Activated CD4-positive, alpha-beta T cell treated with anti-CD3 and anti-CD28 coated beads, Interleukin-2, amount 10 ng/mL, durations not matched to agents 24 days and 14 days (primary cell): Measurements from ENCODE around the gene TNPO1. TPM values are rescaled to one million over a fixed set of nuclear protein-coding genes. Genes with fewer than 3 reads are reported as not detected.
"Not testable (repeated sequence)": the region's sequence is repeated elsewhere in the genome, so short reads cannot be mapped to it uniquely, and the experiment has no call there.

Source experiments
- DNase-seq: peaks from one replicate; pipeline ENCODE4 v3.0.0; 2022
- H3K27ac Mint-ChIP-seq: one replicate; pipeline ENCODE4 v1.8.0; 2022; ENCODE audit warnings: mild to moderate bottlenecking, mixed read lengths
- H3K27me3 Mint-ChIP-seq: one replicate; pipeline ENCODE4 v1.8.0; 2022; ENCODE audit warnings: mixed read lengths
- H3K36me3 Mint-ChIP-seq: one replicate; pipeline ENCODE4 v1.8.0; 2022; ENCODE audit warnings: low read depth, mild to moderate bottlenecking, mixed read lengths
- H3K4me1 Mint-ChIP-seq: one replicate; pipeline ENCODE4 v1.8.0; 2021; ENCODE audit warnings: mixed read lengths
- H3K4me3 Mint-ChIP-seq: one replicate; pipeline ENCODE4 v1.8.0; 2022; ENCODE audit warnings: mild to moderate bottlenecking, moderate library complexity, mixed read lengths
- H3K9me3 Mint-ChIP-seq: one replicate; pipeline ENCODE4 v1.8.0; 2021; ENCODE audit warnings: mixed read lengths
- intact Hi-C: fragments of 100-400 bp; cut with micrococcal nuclease; formaldehyde crosslinking; loops from one replicate; pipeline ENCODE4 v1.15.1; 2023
- total RNA-seq: library from RNA; stranded (reverse); gene quantifications from 2 replicates; pipeline ENCODE4 v1.2.3, GENCODE V29; 2022

TNPO1 gene
- total RNA-seq, result 138 TPM in 2 replicates

DNA sequence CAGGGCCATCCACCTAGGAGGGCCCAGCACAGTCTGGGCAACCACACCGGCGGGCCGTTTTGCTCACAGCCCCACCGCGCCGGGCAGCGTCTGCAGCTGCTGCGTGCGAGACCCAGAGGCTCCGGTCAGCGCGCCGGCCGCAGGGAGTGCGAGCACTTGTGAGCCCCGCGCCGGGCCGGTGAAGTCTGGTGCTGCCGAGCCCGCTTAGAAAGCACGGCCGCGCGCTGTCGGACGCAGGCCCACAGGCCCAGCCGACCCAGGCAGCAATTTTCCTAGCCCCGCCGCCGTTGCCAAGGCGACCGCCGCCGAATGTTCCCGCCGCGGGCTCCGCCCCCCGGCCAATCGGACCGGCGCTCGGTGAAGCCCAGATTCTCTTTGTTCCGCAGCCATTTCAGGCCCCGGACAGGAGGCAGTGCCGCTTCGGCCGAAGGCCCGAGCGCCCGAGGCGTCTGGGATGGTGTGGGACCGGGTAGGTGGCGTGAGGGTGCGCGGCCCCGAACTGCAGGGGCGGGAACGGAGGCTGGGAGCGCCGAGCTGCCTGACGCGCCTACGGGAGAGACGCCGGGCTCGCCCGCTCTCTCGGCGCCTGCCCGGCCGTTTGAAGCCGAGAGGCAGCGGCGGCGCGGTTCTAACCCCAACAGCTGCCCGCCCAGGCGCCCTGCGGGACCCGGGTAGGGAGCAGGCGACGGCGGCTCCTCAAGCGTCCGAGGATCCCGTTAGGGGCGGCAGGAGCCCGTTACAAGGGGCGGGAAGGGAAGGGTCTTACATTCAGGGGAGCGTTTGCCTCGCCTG, at the start of gene TNPO1:
TNPO1 (plus strand) TSS at position 378 of the 792 bp plus-strand sequence; CDS start at position 455, 77 bp downstream.
- peak within 1 kb of the TSS; percentile 92 for H3K27ac Mint-ChIP-seq
- H3K27me3 Mint-ChIP-seq, result peaks cover 19% of the 10 kb centered on the region
- DNase-seq, result peak; percentile 96
- H3K9me3 Mint-ChIP-seq, result no peaks in the 10 kb centered on the region
- peak within 1 kb of the TSS; percentile 93 for H3K4me3 Mint-ChIP-seq
- intact Hi-C loops, result loop anchor here (1.0 to 10.0 kb wide), 6 partner anchors 32 to 682 kb away; partner anchors contain the start of gene FCHO2
- no peaks in the 10 kb centered on the region for H3K36me3 Mint-ChIP-seq
- H3K4me1 Mint-ChIP-seq, result peaks cover 11% of the 10 kb centered on the region

DNA sequence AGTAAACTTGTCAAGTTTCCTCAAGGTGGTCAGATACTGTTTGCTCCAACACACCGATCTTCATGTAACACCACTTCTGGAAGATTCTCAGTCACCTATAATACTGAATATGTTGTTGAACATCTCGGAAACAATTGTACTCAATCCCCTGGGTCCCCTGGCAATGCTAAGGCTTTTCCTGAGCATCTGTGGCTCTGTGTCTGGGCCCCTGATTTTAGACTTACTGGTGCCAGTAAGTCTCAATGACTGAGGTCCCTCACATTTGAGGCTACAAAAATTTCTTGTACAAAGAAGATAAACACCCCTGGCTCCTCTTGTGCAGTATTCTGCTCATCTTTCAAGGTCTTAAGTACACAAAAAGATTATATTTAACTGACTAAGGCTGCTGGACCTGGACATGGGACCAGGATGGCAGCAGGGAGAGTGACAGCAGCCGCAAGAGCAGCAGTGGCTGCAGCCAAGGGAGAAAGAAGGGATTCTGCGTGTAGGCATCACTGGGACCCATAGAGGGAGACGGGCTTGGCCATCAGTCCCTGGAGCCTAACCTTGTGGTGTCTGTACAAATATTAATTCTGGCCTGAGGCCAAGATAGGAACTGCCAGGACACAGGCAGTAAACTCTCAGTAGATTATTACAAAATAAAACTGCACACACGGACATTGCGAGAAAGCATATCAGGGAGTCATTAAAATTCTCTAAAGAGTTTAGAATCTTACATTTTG, 49.0 kb upstream of the TNPO1 start:
- Mint-ChIP-seq H3K4me1 (no peaks in the 10 kb centered on the region), H3K9me3 (no peaks in the 10 kb centered on the region), H3K36me3 (no peaks in the 10 kb centered on the region), H3K4me3 (no peak overlapping the region), H3K27ac (no peak overlapping the region), H3K27me3 (peaks cover 9% of the 10 kb centered on the region)
- intact Hi-C loops, result no loop called here
- no peak for DNase-seq

DNA sequence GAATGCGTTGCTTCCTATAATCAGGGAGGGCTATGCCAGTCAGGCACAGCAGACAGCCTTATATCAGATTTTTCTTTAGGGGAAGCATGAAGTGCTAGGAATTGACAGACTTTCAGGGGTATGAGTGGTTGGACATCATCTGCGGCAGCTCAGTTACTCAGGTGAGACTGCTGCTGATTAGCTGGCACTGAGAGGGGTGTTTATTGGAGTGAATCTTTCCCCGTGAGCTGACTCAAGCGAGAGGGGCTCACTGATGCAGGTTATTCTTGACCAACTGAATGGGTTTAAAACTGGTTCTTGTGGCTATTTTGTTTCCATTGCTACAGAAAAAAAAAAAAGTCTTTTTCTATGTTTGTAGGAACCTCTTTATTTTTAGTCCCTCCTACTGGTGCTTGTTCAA, 46.2 kb upstream of the TNPO1 start:
- Mint-ChIP-seq H3K4me3 (no peak overlapping the region), H3K9me3 (peaks cover 3% of the 10 kb centered on the region), H3K36me3 (no peaks in the 10 kb centered on the region), H3K27ac (no peak overlapping the region), H3K27me3 (peaks cover 7% of the 10 kb centered on the region), H3K4me1 (no peaks in the 10 kb centered on the region)
- intact Hi-C loops, result no loop called here
- no peak for DNase-seq

DNA sequence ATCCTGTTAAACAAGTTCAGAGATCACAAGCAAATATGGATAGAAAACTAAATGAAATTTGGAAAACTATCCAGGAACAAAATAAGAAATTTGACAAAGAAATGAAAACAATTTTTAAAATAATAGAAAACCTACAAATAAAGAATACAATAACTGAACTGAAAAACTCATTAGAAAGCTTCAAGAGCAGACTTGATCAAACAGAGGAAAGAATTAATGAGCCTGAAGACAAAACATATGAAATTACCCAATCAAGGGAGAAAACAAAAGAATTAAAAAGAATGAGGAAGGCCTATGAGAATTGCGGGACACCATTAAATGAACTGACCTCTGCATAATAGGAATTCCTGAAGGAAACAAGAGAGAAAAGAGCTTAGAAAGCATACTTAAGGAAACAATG, 39.8 kb upstream of the TNPO1 start:
- intact Hi-C loops, result no loop called here
- Mint-ChIP-seq H3K27ac (no peak overlapping the region), H3K9me3 (peaks cover 33% of the 10 kb centered on the region), H3K4me1 (no peaks in the 10 kb centered on the region), H3K4me3 (no peak overlapping the region), H3K27me3 (peaks cover 24% of the 10 kb centered on the region), H3K36me3 (no peaks in the 10 kb centered on the region)
- DNase-seq, result no peak

DNA sequence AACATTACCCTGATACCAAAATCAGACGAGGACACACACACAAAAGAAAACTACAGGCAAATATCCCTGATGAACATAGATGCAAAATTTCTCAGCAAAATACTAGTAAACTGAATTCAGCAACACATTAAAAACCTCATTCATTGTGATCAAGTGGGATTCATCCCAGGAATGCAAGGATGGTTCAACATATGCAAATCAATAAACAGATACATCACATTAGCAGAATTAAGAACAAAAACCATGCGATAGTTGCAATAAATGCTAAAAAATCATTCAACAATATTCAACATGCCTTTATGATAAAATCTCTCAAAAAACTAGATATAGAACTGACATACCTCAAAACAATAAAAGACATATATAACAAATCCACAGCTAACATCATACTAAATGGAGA, 36.9 kb upstream of the TNPO1 start:
- Mint-ChIP-seq H3K9me3 (peaks cover 33% of the 10 kb centered on the region), H3K4me3 (no peak overlapping the region), H3K27me3 (peaks cover 27% of the 10 kb centered on the region), H3K4me1 (no peaks in the 10 kb centered on the region), H3K36me3 (no peaks in the 10 kb centered on the region), H3K27ac (no peak overlapping the region)
- DNase-seq, result no peak
- intact Hi-C loops, result no loop called here

DNA sequence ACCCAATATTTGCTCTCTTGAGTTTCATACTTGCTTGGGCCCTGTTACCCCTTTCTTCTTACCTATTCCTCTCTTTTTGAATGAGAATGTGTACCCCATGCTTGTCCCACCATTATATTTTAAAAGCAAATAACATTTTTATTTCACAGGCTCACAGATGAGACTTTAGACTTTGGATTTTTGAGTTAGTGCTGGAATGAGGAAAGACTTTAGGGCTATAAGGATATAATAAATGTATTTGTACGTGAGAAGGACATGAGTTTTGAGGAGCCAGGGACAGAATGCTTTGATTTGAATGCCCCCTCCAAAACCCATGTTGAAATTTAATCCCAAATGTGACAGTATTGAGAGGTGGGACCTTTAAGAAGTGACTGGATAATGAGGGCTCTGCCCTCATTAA, 33.1 kb upstream of the TNPO1 start:
- peaks cover 17% of the 10 kb centered on the region for H3K27me3 Mint-ChIP-seq
- intact Hi-C loops, result no loop called here
- no peaks in the 10 kb centered on the region for H3K4me1 Mint-ChIP-seq
- no peak overlapping the region for H3K4me3 Mint-ChIP-seq
- peaks cover 12% of the 10 kb centered on the region for H3K9me3 Mint-ChIP-seq
- H3K36me3 Mint-ChIP-seq, result no peaks in the 10 kb centered on the region
- H3K27ac Mint-ChIP-seq, result no peak overlapping the region
- no peak for DNase-seq

DNA sequence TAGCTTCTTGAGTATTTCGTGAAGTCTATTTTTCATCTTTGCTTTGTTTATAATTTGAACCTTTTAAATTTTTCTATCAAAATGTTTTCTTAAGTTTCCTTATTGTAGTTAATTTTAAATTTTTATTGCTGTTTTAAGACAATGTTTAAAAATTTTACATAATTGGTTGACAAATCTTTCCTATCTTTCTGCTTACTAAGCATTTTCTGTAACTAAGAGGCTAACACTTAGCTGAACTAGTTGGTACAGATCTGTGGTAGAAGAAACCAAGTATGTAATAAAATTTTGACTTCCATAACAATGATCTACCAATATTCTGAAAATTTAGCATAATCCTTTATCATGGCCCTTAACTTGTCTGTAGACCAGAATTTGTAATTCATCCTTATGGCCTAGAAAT, 32.3 kb upstream of the TNPO1 start:
- H3K4me1 Mint-ChIP-seq, result no peaks in the 10 kb centered on the region
- no peak overlapping the region for H3K4me3 Mint-ChIP-seq
- no peaks in the 10 kb centered on the region for H3K36me3 Mint-ChIP-seq
- intact Hi-C loops, result no loop called here
- H3K27ac Mint-ChIP-seq, result no peak overlapping the region
- H3K27me3 Mint-ChIP-seq, result peaks cover 13% of the 10 kb centered on the region
- no peak for DNase-seq
- peaks cover 6% of the 10 kb centered on the region for H3K9me3 Mint-ChIP-seq

DNA sequence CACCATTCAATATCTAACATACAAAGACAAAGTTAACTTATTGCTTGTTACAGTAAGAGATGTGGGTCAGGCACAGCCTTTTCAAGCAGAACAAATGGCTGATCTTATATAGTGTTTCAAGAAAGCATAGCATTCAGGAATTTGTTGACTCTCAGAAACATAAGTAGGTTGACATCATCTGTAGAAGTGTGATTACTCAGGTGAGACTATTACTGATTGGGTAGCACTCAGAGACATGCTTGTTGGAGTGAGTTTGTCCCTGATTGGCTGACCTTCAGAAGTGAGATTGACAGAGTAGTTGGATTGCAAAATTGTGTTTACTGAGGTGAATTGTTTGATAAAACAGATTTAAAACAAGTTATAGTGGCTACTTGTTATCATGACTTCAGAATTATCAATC, 30.7 kb upstream of the TNPO1 start:
- intact Hi-C loops, result no loop called here
- Mint-ChIP-seq H3K4me1 (no peaks in the 10 kb centered on the region), H3K4me3 (no peak overlapping the region), H3K9me3 (peaks cover 3% of the 10 kb centered on the region), H3K27ac (no peak overlapping the region), H3K36me3 (no peaks in the 10 kb centered on the region), H3K27me3 (peaks cover 12% of the 10 kb centered on the region)
- no peak for DNase-seq

DNA sequence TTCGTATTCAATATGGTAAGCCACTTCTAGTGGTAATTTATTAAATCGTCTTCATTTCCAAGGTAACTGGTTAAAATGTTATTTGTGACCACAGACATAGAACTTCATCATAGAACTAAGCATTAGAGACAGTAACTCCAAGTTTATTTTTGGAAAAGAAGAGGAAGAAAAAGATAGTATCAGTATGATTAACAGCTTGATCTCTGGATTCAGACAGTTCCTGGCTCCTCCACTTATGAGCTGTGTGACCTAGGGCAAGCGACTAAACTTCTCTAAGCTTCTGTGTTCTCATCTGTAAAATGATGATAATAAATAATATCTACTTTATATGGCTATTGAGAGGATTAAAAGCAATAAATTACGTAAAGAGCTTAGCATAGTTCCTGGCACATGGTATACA, 29.8 kb upstream of the TNPO1 start:
- intact Hi-C loops, result no loop called here
- no peaks in the 10 kb centered on the region for H3K36me3 Mint-ChIP-seq
- H3K9me3 Mint-ChIP-seq, result no peaks in the 10 kb centered on the region
- no peak overlapping the region for H3K4me3 Mint-ChIP-seq
- no peak for DNase-seq
- H3K27me3 Mint-ChIP-seq, result peaks cover 14% of the 10 kb centered on the region
- H3K4me1 Mint-ChIP-seq, result no peaks in the 10 kb centered on the region
- H3K27ac Mint-ChIP-seq, result no peak overlapping the region

DNA sequence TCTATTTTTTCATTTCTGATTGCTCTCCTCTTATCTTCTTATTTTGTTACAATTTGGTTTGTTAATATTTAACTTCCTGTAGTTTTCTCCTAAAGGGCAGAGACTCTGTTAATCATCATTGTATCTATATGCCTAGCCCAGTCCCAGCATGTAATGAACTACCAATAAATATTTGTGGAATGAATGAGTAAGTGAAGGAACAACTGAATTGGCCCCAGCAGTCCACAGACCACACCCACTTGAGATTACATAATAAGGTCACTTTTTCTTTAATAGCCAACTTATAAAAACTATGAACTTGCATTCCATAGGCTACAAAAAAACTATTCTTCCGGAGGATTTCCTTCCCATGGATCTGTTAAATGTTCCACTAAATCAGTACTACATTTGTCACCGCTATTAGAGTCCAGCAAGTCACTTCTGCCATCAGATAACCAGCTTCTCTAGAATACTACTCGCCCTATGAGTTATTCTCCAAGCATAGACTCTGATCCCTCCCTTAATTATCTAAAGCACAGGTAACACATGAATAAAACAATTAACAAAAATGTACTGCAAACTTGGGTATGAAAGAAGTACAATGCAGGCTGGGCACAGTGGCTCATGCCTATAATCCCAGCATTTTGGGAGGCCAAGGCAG, 27.5 kb upstream of the TNPO1 start:
- Mint-ChIP-seq H3K9me3 (no peaks in the 10 kb centered on the region), H3K4me1 (no peaks in the 10 kb centered on the region), H3K4me3 (no peak overlapping the region), H3K36me3 (no peaks in the 10 kb centered on the region), H3K27me3 (peaks cover 24% of the 10 kb centered on the region), H3K27ac (no peak overlapping the region)
- no peak for DNase-seq
- intact Hi-C loops, result no loop called here

DNA sequence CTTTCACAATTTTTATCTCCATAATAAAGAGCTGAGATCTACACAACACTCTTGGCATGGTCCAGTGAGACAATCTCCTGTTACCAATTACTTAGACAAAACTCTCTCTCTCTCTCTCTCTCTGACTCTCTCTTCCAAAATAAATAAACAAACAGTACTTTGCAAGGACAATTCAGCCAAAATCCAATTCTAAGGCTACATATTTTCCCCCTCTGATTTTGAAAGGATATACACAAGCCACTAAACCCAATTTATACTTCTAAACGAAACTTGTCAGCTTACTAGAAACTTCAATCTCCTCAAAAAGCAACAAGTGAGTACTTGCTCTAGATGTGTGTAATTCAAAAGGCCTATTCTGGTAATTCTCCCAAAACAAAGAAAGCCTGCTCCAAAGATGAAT, 26.3 kb upstream of the TNPO1 start:
- peaks cover 26% of the 10 kb centered on the region for H3K27me3 Mint-ChIP-seq
- no peak overlapping the region for H3K4me3 Mint-ChIP-seq
- H3K4me1 Mint-ChIP-seq, result no peaks in the 10 kb centered on the region
- no peaks in the 10 kb centered on the region for H3K36me3 Mint-ChIP-seq
- no peaks in the 10 kb centered on the region for H3K9me3 Mint-ChIP-seq
- DNase-seq, result no peak
- intact Hi-C loops, result no loop called here
- H3K27ac Mint-ChIP-seq, result no peak overlapping the region

DNA sequence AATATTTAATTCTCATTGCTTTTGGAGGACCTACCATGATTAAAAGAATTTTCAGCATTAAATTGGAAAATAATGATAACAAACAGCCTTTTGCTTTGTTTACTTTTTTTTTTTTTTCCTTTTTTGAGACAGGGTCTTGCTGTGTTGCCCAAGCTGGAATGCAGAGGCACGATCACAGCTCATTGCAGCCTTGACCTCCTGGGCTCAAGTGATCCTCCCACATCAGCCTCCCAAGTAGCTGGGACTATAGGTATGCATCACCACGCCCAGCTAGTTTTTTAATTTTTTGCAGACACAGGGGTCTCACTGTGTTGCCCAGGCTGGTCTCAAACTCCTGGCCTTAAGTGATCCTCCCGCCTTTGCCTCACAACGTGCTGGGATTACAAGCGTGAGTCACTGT, 23.8 kb upstream of the TNPO1 start:
- H3K27ac Mint-ChIP-seq, H3K4me3 Mint-ChIP-seq, H3K4me1 Mint-ChIP-seq, DNase-seq, H3K36me3 Mint-ChIP-seq, intact Hi-C loops, H3K9me3 Mint-ChIP-seq: not testable (repeated sequence)
- peaks cover 27% of the 10 kb centered on the region for H3K27me3 Mint-ChIP-seq

DNA sequence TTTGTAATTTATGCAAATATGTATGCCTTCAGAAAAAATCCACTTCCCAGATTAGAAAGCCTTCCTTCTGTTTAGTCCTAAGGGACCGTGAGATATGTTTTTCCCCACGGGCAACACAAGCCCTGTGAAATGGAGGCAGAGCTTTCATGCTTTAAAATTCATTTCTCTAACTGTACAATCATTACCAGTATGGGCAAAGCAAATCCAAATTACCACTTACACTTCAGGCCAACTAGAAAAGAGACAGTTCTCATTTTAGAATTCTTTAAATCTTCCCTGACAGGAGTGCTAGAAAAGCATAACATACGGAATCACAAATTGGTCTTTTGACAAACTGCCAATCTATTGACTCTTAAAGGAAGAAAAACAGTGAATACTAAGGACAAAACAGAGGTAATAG, 20.5 kb upstream of the TNPO1 start:
- no peak overlapping the region for H3K27ac Mint-ChIP-seq
- H3K9me3 Mint-ChIP-seq, result no peaks in the 10 kb centered on the region
- no peak overlapping the region for H3K4me3 Mint-ChIP-seq
- no peaks in the 10 kb centered on the region for H3K36me3 Mint-ChIP-seq
- peaks cover 39% of the 10 kb centered on the region for H3K27me3 Mint-ChIP-seq
- no peaks in the 10 kb centered on the region for H3K4me1 Mint-ChIP-seq
- intact Hi-C loops, result no loop called here
- no peak for DNase-seq

DNA sequence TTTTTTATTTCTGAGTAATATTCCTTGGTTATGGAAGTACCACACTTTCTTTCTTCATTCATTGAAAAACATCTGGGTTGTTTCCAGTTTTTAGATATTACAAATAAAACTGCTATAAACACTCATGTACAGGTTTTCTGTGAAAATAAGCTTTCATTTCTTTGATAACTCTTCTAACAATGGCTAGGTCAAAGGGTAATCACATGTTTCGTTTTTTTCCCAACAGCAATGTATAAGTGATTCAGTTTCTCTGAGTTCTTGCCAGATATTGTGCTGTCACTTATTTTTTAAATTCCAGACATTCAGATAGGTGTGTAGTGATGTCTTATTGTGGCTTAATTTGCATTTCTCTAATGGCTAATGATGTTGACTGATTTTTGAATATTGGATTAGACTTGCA, 16.7 kb upstream of the TNPO1 start:
- Mint-ChIP-seq H3K4me3 (no peak overlapping the region), H3K4me1 (no peaks in the 10 kb centered on the region), H3K9me3 (no peaks in the 10 kb centered on the region), H3K27ac (no peak overlapping the region), H3K27me3 (peaks cover 29% of the 10 kb centered on the region), H3K36me3 (no peaks in the 10 kb centered on the region)
- intact Hi-C loops, result no loop called here
- DNase-seq, result no peak
